Chondrocyte (in vitro differentiated cells): Measurements from ENCODE around the gene ROPN1. TPM values are rescaled to one million over a fixed set of nuclear protein-coding genes. Genes with fewer than 3 reads are reported as not detected.
A peak's percentile ranks its signal among the peaks of the same experiment; 100 is the strongest.

Source experiments
- DNase-seq: peaks from one replicate; pipeline ENCODE4 v3.0.0; 2021; ENCODE audit warnings: mixed read lengths, low spot score
- H3K27ac Mint-ChIP-seq: one replicate; pipeline ENCODE4 v1.8.0; 2021; ENCODE audit warnings: mild to moderate bottlenecking, moderate library complexity, mixed read lengths; ENCODE audit not compliant: unreplicated experiment
- H3K27me3 Mint-ChIP-seq: 2 replicates; pipeline ENCODE4 v1.8.0; 2021; ENCODE audit warnings: low read depth, mixed read lengths
- H3K36me3 Mint-ChIP-seq: 2 replicates; pipeline ENCODE4 v1.8.0; 2021; ENCODE audit warnings: low read depth, mixed read lengths
- H3K4me1 Mint-ChIP-seq: 2 replicates; pipeline ENCODE4 v1.8.0; 2021; ENCODE audit warnings: low read depth, mild to moderate bottlenecking, mixed read lengths
- H3K4me3 Mint-ChIP-seq: one replicate; pipeline ENCODE4 v1.8.0; 2021; ENCODE audit warnings: mild to moderate bottlenecking, moderate library complexity, mixed read lengths; ENCODE audit not compliant: unreplicated experiment
- H3K9me3 Mint-ChIP-seq: 2 replicates; pipeline ENCODE4 v1.8.0; 2021; ENCODE audit warnings: low read depth, mixed read lengths
- total RNA-seq: library from RNA; stranded (reverse); gene quantifications from 3 replicates; pipeline ENCODE4 v1.2.1, GENCODE V29; 2021
- TF ChIP-seq, protein P1 (sequence below): fragments of 200-600 bp; sonication (generic); IDR thresholded peaks from 2 replicates; pipeline ENCODE4 v1.5.0; 2021; ENCODE audit warnings: antibody characterized with exemption, mild to moderate bottlenecking, moderate library complexity

The ROPN1 gene
- total RNA-seq, 1 donor from 2014 or later = not detected

GRCh38 chr3:123949641-123950040, 42.3 kb downstream of the ROPN1 start:
- Mint-ChIP-seq H3K27ac (no peak overlapping the region), H3K4me3 (no peak overlapping the region), H3K27me3 (no peaks in the 10 kb centered on the region), H3K9me3 (no peaks in the 10 kb centered on the region), H3K4me1 (no peaks in the 10 kb centered on the region), H3K36me3 (peaks cover 17% of the 10 kb centered on the region)
- TF ChIP-seq, protein P1, sequence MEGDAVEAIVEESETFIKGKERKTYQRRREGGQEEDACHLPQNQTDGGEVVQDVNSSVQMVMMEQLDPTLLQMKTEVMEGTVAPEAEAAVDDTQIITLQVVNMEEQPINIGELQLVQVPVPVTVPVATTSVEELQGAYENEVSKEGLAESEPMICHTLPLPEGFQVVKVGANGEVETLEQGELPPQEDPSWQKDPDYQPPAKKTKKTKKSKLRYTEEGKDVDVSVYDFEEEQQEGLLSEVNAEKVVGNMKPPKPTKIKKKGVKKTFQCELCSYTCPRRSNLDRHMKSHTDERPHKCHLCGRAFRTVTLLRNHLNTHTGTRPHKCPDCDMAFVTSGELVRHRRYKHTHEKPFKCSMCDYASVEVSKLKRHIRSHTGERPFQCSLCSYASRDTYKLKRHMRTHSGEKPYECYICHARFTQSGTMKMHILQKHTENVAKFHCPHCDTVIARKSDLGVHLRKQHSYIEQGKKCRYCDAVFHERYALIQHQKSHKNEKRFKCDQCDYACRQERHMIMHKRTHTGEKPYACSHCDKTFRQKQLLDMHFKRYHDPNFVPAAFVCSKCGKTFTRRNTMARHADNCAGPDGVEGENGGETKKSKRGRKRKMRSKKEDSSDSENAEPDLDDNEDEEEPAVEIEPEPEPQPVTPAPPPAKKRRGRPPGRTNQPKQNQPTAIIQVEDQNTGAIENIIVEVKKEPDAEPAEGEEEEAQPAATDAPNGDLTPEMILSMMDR = no peak
- no peak for DNase-seq

DNA sequence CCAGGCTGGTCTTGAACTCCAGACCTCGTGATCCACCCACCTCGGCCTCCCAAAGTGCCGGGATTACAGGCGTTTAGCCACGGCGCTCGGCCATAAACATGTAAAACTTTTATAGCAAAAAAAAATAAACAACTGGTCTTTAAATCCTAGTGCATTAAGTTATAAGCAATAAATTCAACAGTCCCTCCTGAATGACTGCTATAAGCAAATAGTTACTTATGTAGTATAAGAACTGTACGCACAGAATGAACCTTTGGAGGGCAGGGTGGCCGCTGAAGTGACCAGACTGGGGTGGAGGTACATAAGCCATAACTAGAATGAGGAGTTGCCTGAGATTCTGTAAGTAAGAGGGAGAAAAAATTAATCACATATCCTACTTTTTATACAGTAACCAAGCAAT, 43.5 kb downstream of the ROPN1 start:
- Mint-ChIP-seq H3K9me3 (no peaks in the 10 kb centered on the region), H3K27ac (no peak overlapping the region), H3K4me1 (no peaks in the 10 kb centered on the region), H3K4me3 (no peak overlapping the region), H3K27me3 (no peaks in the 10 kb centered on the region), H3K36me3 (peaks cover 24% of the 10 kb centered on the region)
- no peak for DNase-seq
- TF ChIP-seq, protein P1 = no peak

DNA sequence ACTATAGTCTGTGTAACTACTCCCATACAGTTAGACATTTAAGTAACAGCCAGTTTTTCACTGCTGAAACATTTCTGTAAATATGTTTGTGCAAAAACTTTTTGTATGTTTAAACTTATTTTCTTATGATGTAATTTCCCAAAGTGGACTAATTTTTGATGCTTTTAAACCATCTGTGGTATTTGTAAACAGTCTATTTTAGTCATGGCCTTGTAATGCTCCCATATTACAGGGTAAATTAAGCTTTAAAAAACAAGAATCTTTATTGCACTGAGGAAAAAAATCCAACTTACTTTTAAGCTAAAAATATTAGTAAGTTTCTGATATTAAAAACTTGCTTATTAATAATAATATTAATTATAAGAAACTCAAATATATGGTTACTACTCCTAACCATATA, 44.4 kb downstream of the ROPN1 start:
- Mint-ChIP-seq H3K9me3 (no peaks in the 10 kb centered on the region), H3K4me3 (no peak overlapping the region), H3K27ac (no peak overlapping the region), H3K27me3 (no peaks in the 10 kb centered on the region), H3K36me3 (peaks cover 23% of the 10 kb centered on the region), H3K4me1 (no peaks in the 10 kb centered on the region)
- TF ChIP-seq, protein P1 = no peak
- DNase-seq = no peak

DNA sequence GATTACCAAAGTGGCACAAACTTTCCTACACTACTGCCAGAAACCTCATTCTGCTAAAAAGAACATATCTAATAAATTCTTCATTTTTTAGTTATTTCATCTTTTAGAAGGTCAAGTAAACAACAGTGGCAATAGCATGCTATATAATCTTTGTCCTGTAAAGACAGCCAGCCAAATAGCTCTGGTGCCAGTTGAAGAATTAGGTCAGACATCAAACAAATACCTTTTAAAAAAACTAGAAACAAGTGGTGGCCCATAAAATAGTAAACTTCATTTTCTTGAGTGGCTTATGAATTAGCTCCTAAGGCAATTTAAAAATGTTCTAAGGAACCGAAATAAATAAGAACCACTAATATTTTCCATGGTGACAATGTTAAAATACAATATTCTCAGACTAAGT, 50.4 kb downstream of the ROPN1 start:
- TF ChIP-seq, protein P1 = peak; percentile 2
- H3K4me1 Mint-ChIP-seq = no peaks in the 10 kb centered on the region
- H3K4me3 Mint-ChIP-seq = no peak overlapping the region
- no peak for DNase-seq
- no peak overlapping the region for H3K27ac Mint-ChIP-seq
- no peaks in the 10 kb centered on the region for H3K27me3 Mint-ChIP-seq
- H3K9me3 Mint-ChIP-seq = no peaks in the 10 kb centered on the region
- H3K36me3 Mint-ChIP-seq = peaks cover 18% of the 10 kb centered on the region

DNA sequence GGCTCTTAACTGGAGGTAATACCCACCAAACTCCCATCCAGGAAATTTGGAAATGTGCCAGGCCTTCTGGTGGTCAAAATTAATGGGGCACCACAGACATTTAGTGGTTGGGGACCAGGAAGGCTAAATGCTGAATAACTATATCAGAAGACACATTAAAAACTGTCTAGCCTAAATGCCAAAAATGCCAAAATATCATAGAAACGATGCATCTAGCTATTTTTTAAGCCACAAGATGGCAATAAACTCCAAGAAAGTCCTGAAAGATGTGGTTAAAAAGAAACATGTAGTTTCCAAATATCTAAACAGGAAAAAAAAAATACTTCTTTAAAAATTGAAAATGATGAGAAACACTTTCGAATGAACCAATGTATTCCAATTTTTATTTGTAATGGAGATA, 50.8 kb downstream of the ROPN1 start:
- no peaks in the 10 kb centered on the region for H3K4me1 Mint-ChIP-seq
- H3K9me3 Mint-ChIP-seq = no peaks in the 10 kb centered on the region
- H3K27me3 Mint-ChIP-seq = no peaks in the 10 kb centered on the region
- no peak for DNase-seq
- H3K4me3 Mint-ChIP-seq = no peak overlapping the region
- TF ChIP-seq, protein P1 = peak; percentile 77
- peaks cover 18% of the 10 kb centered on the region for H3K36me3 Mint-ChIP-seq
- no peak overlapping the region for H3K27ac Mint-ChIP-seq
